Nucleus accumbens (tissue), 56 donors: ENCODE data around the gene ZNF175.

ENCODE experiments used
- DNase-seq, 56 donors: peaks; one replicate each; lab custom pipeline; 2025; lab: John Stamatoyannopoulos, UW

The ZNF175 gene

DNA sequence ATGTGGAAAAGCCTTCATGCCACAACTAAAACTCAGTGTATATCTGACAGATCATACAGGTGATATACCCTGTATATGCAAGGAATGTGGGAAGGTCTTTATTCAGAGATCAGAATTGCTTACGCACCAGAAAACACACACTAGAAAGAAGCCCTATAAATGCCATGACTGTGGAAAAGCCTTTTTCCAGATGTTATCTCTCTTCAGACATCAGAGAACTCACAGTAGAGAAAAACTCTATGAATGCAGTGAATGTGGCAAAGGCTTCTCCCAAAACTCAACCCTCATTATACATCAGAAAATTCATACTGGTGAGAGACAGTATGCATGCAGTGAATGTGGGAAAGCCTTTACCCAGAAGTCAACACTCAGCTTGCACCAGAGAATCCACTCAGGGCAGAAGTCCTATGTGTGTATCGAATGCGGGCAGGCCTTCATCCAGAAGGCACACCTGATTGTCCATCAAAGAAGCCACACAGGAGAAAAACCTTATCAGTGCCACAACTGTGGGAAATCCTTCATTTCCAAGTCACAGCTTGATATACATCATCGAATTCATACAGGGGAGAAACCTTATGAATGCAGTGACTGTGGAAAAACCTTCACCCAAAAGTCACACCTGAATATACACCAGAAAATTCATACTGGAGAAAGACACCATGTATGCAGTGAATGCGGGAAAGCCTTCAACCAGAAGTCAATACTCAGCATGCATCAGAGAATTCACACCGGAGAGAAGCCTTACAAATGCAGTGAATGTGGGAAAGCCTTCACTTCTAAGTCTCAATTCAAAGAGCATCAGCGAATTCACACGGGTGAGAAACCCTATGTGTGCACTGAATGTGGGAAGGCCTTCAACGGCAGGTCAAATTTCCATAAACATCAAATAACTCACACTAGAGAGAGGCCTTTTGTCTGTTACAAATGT is 16.4 kb downstream of the ZNF175 start:
- DNase-seq = no peak

DNA sequence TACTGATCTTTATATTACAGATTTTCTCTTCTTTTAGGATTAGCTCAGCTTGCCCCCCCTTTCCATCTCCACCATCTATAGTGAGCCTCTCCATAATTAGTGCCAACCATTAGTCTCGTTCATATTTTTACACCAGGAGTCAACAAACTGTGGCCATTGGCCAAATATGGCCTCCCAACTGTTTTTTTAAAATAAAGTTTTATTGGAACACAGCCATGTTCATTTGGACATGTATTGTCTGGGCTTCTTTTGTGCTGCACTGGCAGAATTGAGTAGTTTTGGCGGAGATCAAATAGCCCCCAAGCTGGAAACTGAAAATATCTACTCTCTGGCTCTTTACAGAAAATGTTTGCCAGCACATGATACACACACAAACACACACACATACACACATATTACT is 18.4 kb downstream of the ZNF175 start:
- no peak for DNase-seq

- no peak for DNase-seq
Measured at GRCh38 chr19:51590441-51590840, 19.4 kb downstream of the ZNF175 start.

GRCh38 chr19:51592521-51592920 is 21.4 kb downstream of the ZNF175 start:
- no peak for DNase-seq

- peak in 5 of 56 donors; percentile 2 to 13 (median 4) for DNase-seq
Measured at GRCh38 chr19:51593138-51593890, 22.2 kb downstream of the ZNF175 start.

DNA sequence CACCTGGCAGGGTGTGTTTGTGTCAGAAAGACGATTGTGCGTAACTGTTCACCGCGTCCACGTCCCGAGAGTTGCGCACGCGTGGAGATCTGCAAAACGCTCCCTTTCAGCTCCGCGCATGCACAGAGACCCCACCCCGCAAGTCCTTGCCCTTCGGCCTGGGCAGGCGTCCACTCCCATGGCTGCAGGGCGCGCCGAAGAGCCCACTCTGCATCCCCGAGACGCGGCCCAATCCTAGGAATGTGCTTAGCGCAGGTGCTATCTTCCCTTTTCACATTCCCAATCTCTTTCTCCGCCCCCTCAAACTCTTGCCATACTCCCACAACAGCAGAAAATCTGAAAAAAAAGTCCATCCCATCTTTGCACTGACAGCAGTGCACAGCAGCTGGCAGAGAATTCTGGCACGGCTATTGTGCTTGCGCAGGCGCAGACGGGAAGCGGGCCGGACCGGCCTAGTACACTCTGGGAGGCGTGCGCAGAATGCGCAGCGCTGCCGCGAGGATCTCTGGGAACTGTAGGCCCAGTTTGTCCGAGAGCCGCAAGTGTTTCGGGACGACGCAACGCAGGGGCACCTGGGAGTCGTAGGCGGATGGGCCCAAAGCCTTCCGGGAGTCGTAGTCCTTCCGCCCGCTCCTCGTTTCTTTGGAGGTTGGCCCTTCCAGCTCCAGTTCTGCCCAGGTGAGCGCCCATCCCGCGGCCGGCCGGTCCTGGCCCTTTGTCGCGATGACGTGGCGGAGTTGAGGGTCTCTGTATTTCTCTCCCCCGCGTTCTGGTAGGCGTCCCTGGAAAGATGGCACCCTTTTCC is 23.1 kb downstream of the ZNF175 start:
- DNase-seq = peak; percentile 71 to 99 (median 97)

- peak in 2 of 56 donors; percentile 39 to 46 for DNase-seq
Measured at GRCh38 chr19:51594774-51595109, 23.7 kb downstream of the ZNF175 start.

- DNase-seq = no peak
Measured at GRCh38 chr19:51595190-51596175, 24.4 kb downstream of the ZNF175 start.

- DNase-seq = no peak
Measured at GRCh38 chr19:51598159-51598915, 27.3 kb downstream of the ZNF175 start.

- DNase-seq = no peak
Measured at GRCh38 chr19:51599084-51599483, 28.0 kb downstream of the ZNF175 start.

DNA sequence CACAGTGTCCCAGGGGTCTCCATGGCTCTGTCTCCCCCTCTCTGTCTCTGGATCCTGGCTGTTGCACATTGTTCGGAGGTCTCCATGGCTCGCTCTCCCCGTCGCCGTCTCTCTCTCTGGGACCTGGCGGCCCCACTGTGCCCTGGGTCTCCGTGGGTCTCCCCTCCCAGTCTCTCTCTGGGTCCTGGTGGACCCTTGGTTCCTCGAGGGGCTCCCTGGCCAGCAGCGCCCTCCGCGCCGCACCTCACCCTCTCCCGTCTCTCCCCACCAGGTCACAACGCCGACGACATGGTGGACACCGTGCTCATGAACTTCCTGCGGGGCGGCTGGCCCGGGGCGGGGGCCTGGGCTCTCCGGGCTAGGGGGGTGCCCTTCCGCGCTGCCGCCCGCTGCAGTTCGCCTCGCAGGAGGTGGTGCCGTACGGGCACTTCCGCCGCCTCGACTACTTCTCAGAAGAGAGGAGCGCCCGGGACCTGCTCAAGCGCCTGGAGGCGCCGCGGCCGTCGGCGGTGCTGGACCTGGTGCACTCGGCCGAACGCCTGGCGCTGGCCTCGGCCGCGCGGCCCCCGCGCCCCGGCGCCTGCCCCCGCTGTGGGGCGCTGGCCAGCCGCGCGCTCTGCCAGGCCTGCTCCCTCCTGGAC is 30.0 kb downstream of the ZNF175 start:
- DNase-seq = no peak

DNA sequence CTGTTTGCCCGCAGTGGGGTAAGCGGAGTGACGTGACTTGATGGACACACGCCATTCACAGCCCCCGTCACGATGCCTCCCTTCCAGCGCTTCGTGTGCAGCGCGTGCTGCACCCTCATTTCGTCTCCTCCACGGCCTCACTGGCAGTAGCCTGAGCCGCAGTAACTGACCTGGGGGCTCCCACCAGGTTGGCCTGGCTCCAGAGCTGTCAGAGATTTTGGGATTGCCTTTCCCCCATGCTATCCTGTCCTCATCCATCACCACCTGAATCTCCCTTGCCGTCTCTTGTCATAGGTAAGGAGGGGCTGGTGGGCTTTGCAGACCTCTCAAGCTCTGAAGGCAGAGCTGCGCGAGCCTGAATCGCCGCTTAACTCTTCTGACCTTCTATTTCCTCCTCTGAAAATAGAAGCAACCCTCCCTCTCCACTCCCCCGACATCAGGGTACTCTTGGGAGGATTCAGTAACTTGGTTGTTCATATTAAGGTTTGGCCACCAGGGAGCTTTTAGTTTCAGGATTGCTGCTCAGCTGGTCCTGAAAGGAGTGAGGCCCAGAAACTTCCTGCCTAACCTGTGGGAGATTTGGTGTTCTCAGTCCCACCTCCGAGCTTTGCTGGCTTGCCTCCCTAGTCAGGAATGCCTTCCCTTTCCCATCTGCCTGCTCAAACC is 31.2 kb downstream of the ZNF175 start:
- DNase-seq = no peak

DNA sequence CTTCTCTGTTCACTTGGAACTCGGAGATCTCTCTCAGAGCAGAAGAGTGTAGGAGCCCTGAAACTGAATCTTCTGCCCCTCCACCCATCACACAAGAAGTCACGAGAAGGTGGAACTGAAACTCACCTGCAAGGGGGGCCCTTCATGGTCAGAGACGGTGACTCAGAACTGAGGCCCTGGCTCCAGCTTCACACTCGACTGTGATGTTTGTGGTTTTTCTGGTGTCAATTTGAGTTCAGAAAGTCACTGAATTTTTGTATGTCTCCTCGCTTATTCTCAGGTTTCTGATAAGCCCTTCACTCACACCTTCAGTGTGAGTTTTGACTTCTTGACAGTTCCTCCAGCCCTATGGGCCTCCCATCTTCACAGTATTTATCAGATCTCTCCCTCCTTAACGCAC is 36.0 kb downstream of the ZNF175 start:
- DNase-seq = no peak

DNA sequence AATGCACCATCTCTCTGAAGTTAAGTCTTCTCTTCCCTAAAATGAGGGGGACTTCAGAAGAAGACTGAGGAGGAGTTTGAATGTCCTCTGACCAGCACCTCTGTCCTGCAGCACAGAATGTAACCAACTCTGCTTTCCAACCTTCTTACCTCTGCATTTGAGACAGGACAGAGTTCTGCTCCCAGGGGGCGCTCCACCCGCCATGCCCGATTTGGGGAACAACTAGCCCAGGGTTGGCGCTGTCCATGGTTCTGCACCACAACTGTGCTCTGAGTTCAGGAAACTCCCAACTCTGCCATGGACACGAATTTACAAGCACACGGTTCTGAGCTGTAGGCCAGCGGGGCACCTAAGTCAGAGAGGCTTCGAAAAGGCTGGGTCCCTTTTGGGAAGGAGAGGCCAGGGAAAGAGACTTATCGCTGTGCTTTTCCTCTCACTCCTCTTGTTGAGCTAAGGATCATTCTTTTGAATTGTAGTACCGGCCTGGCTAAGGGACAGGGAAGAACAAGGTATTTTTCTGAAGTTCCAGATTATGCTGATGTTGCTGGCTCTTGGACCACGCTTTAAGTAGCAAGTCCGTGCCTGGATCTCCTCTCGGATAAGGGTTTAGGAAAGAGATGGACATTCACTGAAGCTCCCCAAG is 37.0 kb downstream of the ZNF175 start:
- DNase-seq = peak in 33 of 56 donors; percentile 1 to 71 (median 17)

- DNase-seq = no peak
Measured at GRCh38 chr19:51610576-51610975, 39.5 kb downstream of the ZNF175 start.

- DNase-seq = no peak
Measured at GRCh38 chr19:51614789-51615188, 43.7 kb downstream of the ZNF175 start.

- DNase-seq = no peak
Measured at GRCh38 chr19:51615991-51616390, 44.9 kb downstream of the ZNF175 start.
